ENCODE data around the gene PNRC2.
A peak's percentile ranks its signal among the peaks of the same experiment; 100 is the strongest.

PNRC2 gene, protein sequence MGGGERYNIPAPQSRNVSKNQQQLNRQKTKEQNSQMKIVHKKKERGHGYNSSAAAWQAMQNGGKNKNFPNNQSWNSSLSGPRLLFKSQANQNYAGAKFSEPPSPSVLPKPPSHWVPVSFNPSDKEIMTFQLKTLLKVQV

DNA sequence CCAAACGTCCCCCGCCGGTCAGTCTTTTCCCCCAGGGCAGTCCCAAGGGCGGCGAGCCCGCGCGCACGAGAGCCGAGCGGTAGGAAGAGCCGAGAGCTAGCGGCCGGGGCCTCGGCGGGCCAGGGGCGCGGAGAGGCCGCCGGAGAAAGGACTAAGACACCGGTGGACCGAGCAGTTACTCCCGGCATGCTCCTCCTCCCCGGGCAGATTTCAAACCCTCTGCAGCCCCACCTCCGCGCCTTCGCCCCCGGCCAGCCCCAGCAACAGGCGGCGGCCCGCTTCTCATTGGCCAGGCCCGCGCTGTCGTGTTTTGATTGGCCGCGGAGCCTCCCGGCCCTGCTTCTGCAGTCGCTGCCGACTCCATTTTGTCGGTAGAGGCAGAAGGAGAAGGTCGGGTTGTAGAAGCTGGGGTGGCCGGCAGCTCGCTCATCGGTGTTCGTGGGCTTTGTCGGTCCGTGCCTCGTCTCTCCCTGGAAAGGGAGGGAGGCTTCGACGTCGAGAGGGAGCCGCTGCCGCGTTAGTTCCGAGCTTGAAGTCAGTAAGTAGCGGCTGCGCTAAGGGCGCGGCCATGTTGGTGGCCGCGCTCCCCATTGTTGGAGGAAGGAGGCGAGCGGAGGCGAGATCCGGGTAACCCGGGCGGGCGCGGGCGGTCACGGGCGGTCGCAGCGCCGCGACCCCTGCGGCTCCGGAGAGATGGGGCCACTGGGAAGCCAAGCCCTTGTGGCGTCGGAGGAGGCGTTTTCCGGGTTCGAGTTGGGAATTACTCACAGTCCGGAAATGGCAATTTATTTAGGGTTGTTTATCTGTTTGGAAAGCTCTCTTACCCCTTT, at the start of gene PNRC2:
Gene PNRC2, plus strand, starts transcription at position 368 of the 830 bp plus-strand sequence. CDS start 1,630 bp downstream, outside the sequence.
- DNase-seq (ENCODE audit: low spot score), result peak; percentile 95

DNA sequence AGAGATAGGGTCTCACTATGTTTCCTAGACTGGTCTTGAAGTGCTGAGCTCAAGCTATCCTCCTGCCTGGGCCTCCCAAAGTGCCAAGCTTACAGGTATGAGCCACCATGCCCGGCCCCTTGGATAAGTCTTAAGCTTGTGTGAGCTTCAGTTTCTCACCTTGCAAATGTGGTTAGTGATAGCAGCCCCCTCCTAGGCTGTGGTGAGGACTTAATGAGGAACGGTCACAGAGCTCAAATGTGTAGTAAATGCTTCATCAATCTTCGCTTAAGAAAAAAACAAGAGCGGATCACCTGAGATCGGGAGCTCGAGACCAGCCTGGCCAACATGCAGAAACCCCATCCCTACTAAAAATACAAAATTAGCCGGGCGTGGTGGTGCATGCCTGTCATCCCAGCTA, 49.5 kb upstream of the PNRC2 start:
- DNase-seq (ENCODE audit: low spot score), result no peak

DNA sequence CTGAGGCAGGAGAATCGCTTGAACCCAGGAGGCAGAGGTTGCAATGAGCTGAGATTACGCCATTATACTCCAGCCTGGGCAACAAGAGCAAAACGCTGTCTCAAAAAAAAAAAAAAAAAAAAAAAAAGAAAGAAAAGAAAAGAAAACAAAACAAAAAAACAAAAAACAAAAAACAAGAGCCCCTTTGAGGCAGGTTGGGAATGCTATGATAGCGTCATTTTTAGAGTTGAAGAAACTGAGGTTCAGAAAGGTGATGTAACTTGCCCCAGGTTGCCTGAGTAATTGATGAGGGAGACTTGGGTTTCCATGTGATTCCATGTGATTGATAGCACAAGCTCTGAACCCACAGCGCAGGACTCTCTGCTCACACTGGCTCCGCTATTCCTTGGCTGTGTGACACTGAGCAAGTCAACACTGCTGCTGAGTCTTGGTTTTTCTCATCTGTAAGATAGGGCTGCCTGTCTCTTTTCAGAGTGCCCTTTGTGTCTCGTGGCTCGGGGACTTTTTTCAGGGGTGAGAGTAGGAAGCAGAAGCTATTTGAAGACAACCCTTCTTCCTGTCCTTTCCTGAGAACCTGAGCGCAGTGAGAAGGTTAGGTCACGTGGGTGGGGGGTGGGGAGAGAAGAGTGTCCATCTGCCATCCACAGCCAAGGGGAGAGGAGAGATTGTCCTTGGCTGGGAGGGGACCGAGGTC, 48.9 kb upstream of the PNRC2 start:
- DNase-seq (ENCODE audit: low spot score), result peak; percentile 16

GRCh38 chr1:23911921-23912320, 47.7 kb upstream of the PNRC2 start:
- no peak for DNase-seq (ENCODE audit: low spot score)

DNA sequence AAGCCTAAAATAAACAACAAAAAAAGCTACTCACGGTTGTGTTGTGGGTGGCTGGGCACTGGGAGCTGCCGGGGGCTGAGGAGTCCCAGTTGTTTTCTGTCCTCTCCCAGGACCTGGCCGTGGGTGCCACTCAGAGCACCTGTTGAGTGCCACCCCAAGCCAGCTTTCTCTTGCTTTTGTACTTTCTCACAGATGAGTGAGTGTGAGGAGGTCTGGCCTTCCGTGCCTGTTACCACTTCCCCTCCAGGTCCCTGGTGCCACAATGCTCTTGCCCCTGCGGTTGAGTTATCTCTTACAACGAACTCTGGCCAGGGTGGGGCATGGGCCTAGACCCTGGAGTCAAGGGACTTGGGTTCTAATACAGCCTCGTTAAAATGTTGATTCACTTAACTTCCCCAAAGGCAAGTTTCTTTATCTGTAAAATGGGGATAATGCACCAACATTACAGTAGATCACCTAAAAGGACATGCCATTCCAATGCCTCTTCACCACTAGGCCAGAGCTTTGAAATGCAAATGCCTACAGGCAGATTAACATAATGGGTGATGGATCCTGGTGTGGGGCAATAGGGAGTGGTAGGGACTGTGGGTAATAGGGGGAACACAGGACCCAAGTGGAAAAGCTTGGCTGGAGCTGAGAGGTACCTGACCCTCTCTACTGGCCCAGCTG, 46.3 kb upstream of the PNRC2 start, which contains the start of gene CNR2:
Gene CNR2, minus strand, starts transcription at position 151 of the 669 bp plus-strand sequence. CDS start 37,745 bp downstream, outside the sequence.
- DNase-seq (ENCODE audit: low spot score), result peak; percentile 21

DNA sequence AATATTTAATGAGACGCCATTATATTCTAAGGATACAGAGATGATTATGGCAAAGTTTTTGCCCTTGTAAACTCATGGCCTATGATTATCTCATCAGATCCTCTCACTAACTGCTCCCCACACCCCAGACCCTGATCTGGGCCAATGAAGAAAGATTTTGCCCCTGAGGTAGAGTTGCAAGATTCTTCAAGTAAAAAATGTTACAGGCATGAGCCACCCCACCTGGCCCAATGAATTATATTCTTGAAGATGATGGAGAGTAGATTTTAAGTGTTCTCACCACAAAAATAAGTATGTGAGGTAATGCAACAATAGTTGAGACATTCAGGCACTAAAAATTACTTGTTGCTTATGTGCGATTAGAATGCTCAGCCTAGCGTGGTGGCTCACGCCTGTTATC, 44.7 kb upstream of the PNRC2 start:
- DNase-seq (ENCODE audit: low spot score), result no peak

- DNase-seq (ENCODE audit: low spot score), result no peak
These were observed 44.2 kb upstream of the PNRC2 start for GRCh38 chr1:23915466-23915865.

- peak; percentile 57 for DNase-seq (ENCODE audit: low spot score)
These were observed 43.2 kb upstream of the PNRC2 start for GRCh38 chr1:23916209-23917131.

- DNase-seq (ENCODE audit: low spot score), result no peak
These were observed 37.2 kb upstream of the PNRC2 start for GRCh38 chr1:23922321-23922943.

GRCh38 chr1:23923592-23924499, 35.8 kb upstream of the PNRC2 start:
- no peak for DNase-seq (ENCODE audit: low spot score)

GRCh38 chr1:23924601-23925000, 35.0 kb upstream of the PNRC2 start:
- DNase-seq (ENCODE audit: low spot score), result no peak

GRCh38 chr1:23925279-23925678, 34.3 kb upstream of the PNRC2 start:
- no peak for DNase-seq (ENCODE audit: low spot score)

- no peak for DNase-seq (ENCODE audit: low spot score)
These were observed 32.5 kb upstream of the PNRC2 start for GRCh38 chr1:23927097-23927496.

DNA sequence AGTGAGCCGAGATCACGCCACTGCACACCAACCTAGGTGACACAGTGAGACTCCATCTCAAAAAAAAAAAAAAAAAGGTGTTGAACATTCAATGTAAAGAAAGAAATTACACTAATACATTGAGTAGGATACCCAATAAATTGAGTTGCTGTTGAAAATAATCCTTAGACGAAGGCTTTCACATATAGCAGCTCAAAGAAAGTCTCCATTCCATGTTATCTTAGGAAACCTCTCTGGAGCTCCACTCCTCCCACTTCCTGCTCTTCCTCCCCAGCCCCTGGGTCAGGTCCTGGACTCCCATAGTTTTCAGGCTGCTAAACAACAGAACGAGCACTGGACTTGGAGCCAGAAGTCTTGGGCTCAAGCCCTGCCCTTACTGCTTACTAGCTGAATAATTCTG, 30.8 kb upstream of the PNRC2 start:
- no peak for DNase-seq (ENCODE audit: low spot score)

- no peak for DNase-seq (ENCODE audit: low spot score)
These were observed 29.4 kb upstream of the PNRC2 start for GRCh38 chr1:23930270-23930669.

DNA sequence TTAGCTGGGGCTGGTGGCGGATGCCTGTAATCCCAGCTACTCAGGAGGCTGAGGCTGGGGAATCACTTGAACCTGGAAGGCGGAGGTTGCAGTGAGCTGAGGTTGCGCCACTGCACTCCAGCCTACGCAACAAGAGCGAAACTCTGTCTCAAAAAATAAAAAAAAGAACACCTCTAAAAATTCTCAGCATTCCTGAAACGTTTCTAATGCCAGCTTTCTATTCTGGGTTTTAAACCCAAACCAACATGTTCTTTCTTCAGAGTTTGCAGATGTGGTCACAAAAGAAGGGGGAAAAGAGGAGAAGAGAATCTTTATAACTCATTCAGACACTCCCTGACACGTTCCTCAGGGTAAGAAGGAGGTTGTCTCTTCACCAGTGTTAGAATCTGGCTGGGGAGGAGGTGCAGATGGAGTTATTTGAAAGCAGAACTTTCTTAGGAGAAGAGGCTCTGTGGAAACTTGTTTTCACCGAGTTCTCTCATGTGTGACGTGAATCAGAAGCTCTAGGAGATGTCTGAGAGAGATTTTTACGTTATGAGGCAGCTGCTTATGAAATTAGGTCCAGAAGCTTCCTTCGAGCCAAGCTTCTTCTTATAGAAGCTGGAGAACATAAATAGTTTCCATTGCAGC, 28.7 kb upstream of the PNRC2 start:
- DNase-seq (ENCODE audit: low spot score), result no peak

- DNase-seq (ENCODE audit: low spot score), result no peak
These were observed 28.1 kb upstream of the PNRC2 start for GRCh38 chr1:23931491-23931880.

- DNase-seq (ENCODE audit: low spot score), result no peak
These were observed 23.0 kb upstream of the PNRC2 start for GRCh38 chr1:23936481-23937176.

DNA sequence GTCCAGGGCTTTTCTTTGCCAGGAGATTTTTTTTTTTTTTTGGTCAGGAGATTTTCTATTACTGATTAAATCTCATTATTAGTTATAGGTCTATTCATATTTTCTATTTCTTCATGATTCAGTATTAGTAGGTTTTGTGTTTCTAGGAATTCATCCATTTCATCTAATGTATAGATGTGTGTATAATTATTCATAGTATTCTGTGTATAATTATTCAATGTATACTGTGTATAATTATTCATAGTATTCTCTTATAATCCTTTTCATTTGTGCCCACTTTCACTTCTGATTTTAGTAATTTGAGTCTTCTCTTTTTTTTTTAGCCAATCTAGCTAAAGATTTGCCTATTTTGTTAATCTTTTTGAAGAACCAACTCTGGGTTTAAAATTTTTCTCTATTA, 12.3 kb upstream of the PNRC2 start:
- no peak for DNase-seq (ENCODE audit: low spot score)

All from CD4-positive, alpha-beta T cell treated with Interleukin-15 for 4 hours (primary cell).